ENCODE measurements around the gene BMP4.

The BMP4 gene

DNA sequence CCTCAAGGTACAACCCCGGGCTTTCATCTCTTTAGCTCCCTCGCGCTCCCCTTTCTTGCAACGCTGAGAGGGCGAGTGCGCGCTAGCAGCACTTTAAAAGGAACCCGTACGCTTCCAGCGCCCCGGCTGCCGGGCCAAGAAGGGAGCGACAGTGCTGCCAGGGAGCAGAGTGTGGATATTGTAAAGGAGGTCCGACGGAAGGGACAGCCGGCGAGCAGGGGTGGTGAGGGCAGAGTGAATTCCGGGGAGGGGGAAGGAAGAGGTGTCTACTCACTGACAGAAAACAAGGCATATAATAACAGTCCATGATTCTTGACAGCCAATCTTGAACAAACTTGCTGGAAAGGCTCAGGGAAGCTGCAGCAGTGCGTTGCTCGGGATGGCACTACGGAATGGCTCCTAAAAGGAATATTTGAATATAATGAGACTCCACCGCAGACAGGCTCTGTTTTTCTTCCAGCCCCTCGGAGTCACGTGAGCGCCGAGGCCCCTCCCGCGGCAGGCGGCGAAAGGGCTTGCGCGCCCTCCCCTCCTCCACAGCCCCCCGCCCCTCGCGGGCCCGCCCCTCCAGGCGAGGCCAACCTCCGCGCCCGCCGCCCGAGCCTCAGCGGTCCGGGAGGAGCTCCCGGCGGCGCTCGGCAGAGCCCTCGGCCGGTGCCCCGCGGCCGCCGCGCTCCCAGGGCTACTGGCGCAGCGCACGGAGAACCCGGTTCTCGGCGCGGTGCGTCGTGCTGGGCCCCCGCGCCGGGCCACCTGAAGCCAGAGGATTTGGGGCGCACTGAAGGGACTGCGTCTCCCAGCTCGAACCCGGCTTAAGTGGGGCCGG, 3.4 kb downstream of the BMP4 start:
- no peak overlapping the region for H3K9ac ChIP-seq (ENCODE audit: low read length)
- no peak overlapping the region for H3K4me3 ChIP-seq (ENCODE audit: low read length)
- TF ChIP-seq EZH2phosphoT487 (IDR thresholded peaks at IDR 0.05; ENCODE audit: low read depth) = no peak
- TF ChIP-seq, protein P1, sequence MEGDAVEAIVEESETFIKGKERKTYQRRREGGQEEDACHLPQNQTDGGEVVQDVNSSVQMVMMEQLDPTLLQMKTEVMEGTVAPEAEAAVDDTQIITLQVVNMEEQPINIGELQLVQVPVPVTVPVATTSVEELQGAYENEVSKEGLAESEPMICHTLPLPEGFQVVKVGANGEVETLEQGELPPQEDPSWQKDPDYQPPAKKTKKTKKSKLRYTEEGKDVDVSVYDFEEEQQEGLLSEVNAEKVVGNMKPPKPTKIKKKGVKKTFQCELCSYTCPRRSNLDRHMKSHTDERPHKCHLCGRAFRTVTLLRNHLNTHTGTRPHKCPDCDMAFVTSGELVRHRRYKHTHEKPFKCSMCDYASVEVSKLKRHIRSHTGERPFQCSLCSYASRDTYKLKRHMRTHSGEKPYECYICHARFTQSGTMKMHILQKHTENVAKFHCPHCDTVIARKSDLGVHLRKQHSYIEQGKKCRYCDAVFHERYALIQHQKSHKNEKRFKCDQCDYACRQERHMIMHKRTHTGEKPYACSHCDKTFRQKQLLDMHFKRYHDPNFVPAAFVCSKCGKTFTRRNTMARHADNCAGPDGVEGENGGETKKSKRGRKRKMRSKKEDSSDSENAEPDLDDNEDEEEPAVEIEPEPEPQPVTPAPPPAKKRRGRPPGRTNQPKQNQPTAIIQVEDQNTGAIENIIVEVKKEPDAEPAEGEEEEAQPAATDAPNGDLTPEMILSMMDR (IDR thresholded peaks at IDR 0.05; ENCODE audit: low read depth, low read length) = no peak
- no peaks in the 10 kb centered on the region for H3K27me3 ChIP-seq (ENCODE audit: low read depth, low read length)
- no peaks in the 10 kb centered on the region for H3K79me2 ChIP-seq (ENCODE audit: low read length)
- no peaks in the 10 kb centered on the region for H3K4me1 ChIP-seq (ENCODE audit: low read length)
- H2AFZ ChIP-seq (ENCODE audit: low read depth, low read length) = no peak overlapping the region
- no peak overlapping the region for H3K27ac ChIP-seq (ENCODE audit: low read length)
- H3K36me3 ChIP-seq (replicated peaks; ENCODE audit: low read depth, low read length) = no peaks in the 10 kb centered on the region
- H3K4me2 ChIP-seq (ENCODE audit: low read length) = no peak overlapping the region
- no peaks in the 10 kb centered on the region for H3K9me3 ChIP-seq (ENCODE audit: insufficient read depth, low read length)
- H4K20me1 ChIP-seq (ENCODE audit: insufficient read depth, low read length) = no peaks in the 10 kb centered on the region

DNA sequence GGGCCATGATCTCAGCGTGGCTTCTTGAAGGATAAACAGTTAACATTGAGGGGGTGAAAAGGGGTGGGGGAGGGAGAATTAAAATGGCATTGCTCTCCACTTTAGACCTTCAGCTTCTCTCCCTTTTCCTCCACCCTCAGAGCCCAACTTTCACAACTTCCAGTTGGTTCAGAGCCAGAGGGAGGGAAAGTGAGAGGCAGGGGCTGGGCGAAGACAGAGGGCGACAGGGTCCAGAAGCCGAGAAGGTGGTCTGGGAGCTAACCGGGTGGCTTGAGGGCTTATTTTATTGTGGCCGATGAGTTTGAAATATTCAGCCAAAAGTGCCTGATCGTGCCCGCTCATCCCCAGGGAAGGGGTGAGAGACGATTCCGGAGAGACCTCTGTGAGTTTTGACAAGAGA, 4.1 kb downstream of the BMP4 start:
- H3K27me3 ChIP-seq (ENCODE audit: low read depth, low read length) = no peaks in the 10 kb centered on the region
- no peak overlapping the region for H3K27ac ChIP-seq (ENCODE audit: low read length)
- no peaks in the 10 kb centered on the region for H3K4me1 ChIP-seq (ENCODE audit: low read length)
- no peak for TF ChIP-seq EZH2phosphoT487 (IDR thresholded peaks at IDR 0.05; ENCODE audit: low read depth)
- TF ChIP-seq, protein P1 (IDR thresholded peaks at IDR 0.05; ENCODE audit: low read depth, low read length) = no peak
- no peaks in the 10 kb centered on the region for H4K20me1 ChIP-seq (ENCODE audit: insufficient read depth, low read length)
- no peak overlapping the region for H3K9ac ChIP-seq (ENCODE audit: low read length)
- H3K4me3 ChIP-seq (ENCODE audit: low read length) = no peak overlapping the region
- H3K79me2 ChIP-seq (ENCODE audit: low read length) = no peaks in the 10 kb centered on the region
- H3K9me3 ChIP-seq (ENCODE audit: insufficient read depth, low read length) = no peaks in the 10 kb centered on the region
- no peak overlapping the region for H3K4me2 ChIP-seq (ENCODE audit: low read length)
- no peaks in the 10 kb centered on the region for H3K36me3 ChIP-seq (replicated peaks; ENCODE audit: low read depth, low read length)
- H2AFZ ChIP-seq (ENCODE audit: low read depth, low read length) = no peak overlapping the region

DNA sequence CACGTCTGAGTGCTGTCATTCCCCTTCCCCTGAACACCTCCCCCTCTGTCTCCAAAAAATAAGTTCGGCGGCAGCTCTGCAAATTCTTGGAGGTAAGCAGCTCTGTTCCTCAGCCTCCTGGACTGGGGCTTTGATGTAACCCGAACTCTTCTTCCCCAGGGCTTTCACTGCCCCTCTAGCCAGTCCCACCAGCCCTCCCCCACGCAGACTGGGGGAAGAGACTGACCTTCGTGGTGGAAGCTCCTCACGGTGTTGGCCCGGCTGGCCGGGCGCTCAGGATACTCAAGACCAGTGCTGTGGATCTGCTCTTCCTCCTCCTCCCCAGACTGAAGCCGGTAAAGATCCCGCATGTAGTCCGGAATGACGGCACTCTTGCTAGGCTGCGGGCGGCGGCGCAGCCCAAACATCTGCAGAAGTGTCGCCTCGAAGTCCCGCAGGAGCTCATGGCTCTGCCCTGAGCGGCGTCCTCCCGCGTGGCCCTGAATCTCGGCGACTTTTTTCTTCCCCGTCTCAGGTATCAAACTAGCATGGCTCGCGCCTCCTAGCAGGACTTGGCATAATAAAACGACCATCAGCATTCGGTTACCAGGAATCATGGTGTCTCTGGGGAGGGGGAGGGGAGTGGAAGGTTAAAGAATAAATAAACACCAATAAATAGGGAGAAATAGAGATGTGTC, 4.9 kb downstream of the BMP4 start:
- Histone ChIP-seq H3K27ac (ENCODE audit: low read length) (no peak overlapping the region), H3K4me3 (ENCODE audit: low read length) (no peak overlapping the region), H3K9ac (ENCODE audit: low read length) (no peak overlapping the region), H3K9me3 (ENCODE audit: insufficient read depth, low read length) (no peaks in the 10 kb centered on the region), H3K36me3 (replicated peaks; ENCODE audit: low read depth, low read length) (no peaks in the 10 kb centered on the region), H3K4me1 (ENCODE audit: low read length) (no peaks in the 10 kb centered on the region), H3K4me2 (ENCODE audit: low read length) (no peak overlapping the region), H2AFZ (ENCODE audit: low read depth, low read length) (no peak overlapping the region), H3K27me3 (ENCODE audit: low read depth, low read length) (no peaks in the 10 kb centered on the region), H4K20me1 (ENCODE audit: insufficient read depth, low read length) (no peaks in the 10 kb centered on the region), H3K79me2 (ENCODE audit: low read length) (no peaks in the 10 kb centered on the region)
- TF ChIP-seq EZH2phosphoT487 (IDR thresholded peaks at IDR 0.05; ENCODE audit: low read depth) = no peak
- TF ChIP-seq, protein P1 (IDR thresholded peaks at IDR 0.05; ENCODE audit: low read depth, low read length) = no peak

DNA sequence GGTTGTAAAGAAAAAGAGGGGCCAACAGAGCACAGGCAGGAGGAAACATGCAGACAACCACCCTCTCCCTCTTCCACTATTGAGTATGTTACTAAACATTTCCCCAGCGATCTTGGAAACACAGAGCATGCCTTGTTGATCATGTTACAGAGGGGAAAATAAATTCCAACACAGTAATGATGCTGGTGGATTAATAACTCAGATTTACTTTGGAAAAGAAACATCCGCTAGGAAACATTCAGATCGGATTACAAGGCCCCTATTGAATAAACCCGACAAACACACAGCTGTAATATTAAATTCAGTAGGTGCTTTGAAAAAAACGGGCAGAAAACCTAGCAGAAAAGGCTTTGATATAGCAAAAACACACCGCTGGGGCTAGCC, 5.4 kb downstream of the BMP4 start:
- H3K27me3 ChIP-seq (ENCODE audit: low read depth, low read length) = no peaks in the 10 kb centered on the region

More for the DNA sequence above, 5.4 kb downstream of the BMP4 start:
- Histone ChIP-seq H3K9ac (ENCODE audit: low read length) (no peak overlapping the region), H3K79me2 (ENCODE audit: low read length) (no peaks in the 10 kb centered on the region), H3K4me2 (ENCODE audit: low read length) (no peak overlapping the region), H3K27ac (ENCODE audit: low read length) (no peak overlapping the region), H3K4me1 (ENCODE audit: low read length) (no peaks in the 10 kb centered on the region), H3K36me3 (replicated peaks; ENCODE audit: low read depth, low read length) (no peaks in the 10 kb centered on the region), H4K20me1 (ENCODE audit: insufficient read depth, low read length) (no peaks in the 10 kb centered on the region), H3K4me3 (ENCODE audit: low read length) (no peak overlapping the region), H3K9me3 (ENCODE audit: insufficient read depth, low read length) (no peaks in the 10 kb centered on the region), H2AFZ (ENCODE audit: low read depth, low read length) (no peak overlapping the region)
- TF ChIP-seq EZH2phosphoT487 (IDR thresholded peaks at IDR 0.05; ENCODE audit: low read depth) = no peak
- TF ChIP-seq, protein P1 (IDR thresholded peaks at IDR 0.05; ENCODE audit: low read depth, low read length) = no peak

Data from OCI-LY3 (cell line).